Measurements from ENCODE around the gene CACNA1B.
"Not testable (repeated sequence)": the region's sequence is repeated elsewhere in the genome, so short reads cannot be mapped to it uniquely, and the experiment has no call there.

Gene CACNA1B

GRCh38 chr9:138015021-138015829 is 137.6 kb downstream of the CACNA1B start:
- DNase-seq (ENCODE audit: low read depth): no peak

DNA sequence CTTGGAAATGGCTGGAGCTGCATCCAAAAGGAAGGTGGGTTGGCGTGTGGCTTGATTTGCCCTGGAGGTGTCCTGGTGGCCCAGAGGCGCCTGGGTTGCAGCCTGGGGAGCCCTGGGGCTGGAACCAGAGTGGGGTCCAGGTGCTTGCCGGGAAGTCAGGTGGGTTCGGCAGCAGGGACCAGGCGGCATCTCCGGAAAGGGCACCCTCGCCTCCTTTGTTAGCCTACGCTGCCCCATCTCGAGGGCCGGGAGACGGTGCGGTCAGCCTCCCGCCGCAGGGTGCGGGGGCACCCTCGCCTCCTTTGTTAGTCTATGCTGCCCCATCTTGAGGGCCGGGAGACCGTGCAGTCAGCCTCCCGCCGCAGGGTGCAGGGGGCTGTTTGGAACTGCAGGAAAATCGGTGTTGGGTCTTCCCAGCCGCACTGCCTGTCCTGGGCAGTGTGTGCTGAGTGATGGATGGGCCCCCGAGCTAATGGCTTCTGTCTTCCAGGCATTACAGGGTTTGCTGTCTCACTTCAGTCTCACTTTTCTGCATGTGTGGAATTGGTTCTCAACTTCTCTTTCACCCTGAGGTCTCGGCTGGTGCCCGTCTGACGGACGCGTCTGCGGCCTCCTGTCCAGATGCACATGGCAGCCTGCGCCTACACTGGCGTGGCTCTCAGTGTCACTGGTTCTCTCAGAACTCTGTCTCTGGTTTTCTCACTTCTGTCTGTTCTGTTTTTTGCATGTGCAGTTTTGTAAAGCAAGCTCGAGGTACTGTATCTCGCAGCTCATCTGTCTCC is 139.0 kb downstream of the CACNA1B start:
- DNase-seq (ENCODE audit: low read depth): no peak

GRCh38 chr9:138017200-138017599 is 139.6 kb downstream of the CACNA1B start:
- no peak for DNase-seq (ENCODE audit: low read depth)

DNA sequence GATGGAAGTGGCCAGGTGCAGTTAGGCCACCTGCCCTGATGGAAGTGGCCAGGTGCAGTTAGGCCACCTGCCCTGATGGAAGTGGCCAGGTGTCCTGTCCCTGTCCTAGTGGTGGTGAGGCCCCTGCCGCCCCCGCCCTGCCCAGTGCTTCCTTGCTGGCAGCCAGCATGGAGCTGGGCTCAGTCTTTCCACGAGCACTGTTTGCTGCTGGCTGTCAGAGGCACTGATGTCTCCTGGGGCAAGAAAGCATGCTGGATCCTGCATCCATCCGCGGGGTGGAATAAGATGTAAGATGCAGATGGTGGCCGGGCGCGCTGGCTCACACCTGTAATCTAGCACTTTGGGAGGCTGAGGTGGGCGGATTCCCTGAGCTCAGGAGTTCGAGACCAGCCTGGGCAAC is 141.9 kb downstream of the CACNA1B start:
- DNase-seq (ENCODE audit: low read depth): not testable (repeated sequence)

DNA sequence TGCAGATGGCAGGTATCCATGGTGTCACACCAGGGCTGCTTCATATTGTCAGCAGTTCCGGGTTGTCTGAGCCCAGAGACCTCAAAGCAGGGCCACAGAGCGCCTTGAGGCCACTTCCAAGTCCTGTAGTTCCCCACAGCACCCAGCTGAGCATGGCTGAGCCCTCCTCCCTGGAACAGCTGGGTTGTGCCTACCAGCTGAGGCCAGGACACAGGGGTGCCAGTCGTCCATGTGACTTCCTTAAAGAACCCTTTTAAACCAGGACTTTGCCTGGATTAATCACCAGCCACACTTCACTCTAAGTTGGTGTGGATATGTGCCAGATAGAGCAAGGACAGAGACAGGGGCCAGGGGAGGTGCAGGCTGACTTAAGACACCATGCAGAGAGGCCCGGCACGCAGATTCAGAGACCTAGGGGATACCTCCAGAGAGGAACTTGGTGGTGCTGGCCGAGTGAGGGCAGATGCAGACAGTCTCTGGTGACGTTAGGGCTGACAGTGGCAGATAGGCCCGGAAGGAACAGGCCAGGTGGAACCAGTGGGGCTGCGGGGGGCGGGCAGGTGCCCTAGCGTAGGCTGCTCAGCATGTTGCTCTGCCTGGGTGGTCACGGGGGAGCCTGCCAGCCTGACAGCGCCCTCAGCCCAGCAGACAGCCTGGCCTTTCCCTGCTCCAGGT is 142.7 kb downstream of the CACNA1B start:
- no peak for DNase-seq (ENCODE audit: low read depth)

DNA sequence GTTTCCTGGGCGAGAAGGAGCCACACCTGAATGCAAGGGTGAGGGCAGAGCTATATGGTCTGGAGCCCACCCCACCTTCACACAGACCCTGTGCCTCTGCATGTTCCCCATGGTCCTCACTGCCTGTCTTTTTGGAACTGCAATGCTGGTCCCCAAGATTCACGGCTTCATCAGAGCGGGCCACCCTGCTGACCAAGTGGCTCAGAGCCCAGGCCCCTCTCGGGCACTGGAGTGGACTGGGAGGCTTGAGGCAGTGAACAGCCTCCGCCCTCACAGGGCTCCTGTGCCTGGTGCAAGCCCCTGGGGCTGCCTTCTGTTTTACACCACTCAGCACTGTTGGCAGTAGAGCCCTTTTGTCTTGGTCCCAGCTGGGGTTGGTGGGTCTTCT is 143.2 kb downstream of the CACNA1B start:
- no peak for DNase-seq (ENCODE audit: low read depth)

- no peak for DNase-seq (ENCODE audit: low read depth)
These were observed 143.9 kb downstream of the CACNA1B start for GRCh38 chr9:138021251-138022056.

DNA sequence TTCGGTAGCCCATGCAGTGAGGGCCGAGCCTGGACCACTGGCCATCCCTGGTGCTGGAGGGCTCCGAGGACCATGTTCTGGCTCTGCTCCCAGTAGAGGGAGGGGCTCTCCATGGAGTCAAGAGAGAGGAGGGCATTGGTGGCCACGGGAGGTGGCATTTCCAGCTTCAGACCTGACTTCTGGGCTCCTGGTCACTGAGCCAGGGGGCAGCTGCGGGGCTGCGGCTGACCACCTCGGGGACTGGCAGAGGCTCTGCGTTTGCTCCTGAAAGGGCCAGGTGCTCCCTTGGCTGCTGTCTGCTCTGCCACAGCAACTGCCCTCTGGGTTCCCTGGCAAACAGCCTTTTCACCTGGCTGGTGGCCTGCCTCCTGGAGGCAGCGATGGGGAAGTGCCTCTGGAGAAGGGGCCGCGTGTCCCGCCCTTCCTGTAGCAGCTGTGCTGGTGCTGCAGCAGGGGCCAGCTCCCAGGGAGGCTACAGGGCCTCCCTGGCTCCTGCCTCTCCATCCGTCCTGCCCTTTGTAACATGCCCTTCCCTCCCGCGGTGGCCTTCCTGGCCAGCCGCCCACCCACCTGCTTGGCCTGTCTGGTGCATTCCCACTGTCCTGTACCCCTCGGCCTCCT is 144.6 kb downstream of the CACNA1B start:
- no peak for DNase-seq (ENCODE audit: low read depth)

GRCh38 chr9:138022756-138023393 is 145.3 kb downstream of the CACNA1B start:
- no peak for DNase-seq (ENCODE audit: low read depth)

DNA sequence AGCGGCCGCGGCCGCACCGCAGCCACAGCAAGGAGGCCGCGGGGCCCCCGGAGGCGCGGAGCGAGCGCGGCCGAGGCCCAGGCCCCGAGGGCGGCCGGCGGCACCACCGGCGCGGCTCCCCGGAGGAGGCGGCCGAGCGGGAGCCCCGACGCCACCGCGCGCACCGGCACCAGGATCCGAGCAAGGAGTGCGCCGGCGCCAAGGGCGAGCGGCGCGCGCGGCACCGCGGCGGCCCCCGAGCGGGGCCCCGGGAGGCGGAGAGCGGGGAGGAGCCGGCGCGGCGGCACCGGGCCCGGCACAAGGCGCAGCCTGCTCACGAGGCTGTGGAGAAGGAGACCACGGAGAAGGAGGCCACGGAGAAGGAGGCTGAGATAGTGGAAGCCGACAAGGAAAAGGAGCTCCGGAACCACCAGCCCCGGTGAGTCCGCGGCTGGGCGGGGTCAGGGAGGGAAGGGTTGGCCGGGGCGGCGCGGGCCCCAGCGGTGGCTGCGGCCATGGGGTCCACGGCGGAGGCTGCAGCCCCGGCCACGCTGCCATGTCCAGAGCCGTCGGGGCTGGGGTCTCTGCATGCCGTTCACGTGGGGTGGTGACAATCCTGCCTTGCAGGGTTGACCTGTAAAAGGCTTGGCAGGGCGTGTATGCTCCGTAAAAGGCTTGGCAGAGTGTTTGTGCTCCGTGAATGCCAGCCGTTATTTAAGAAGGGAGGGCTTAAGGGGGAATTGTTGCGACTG is 146.0 kb downstream of the CACNA1B start:
- DNase-seq (ENCODE audit: low read depth): no peak

- DNase-seq (ENCODE audit: low read depth): no peak
These were observed 146.5 kb downstream of the CACNA1B start for GRCh38 chr9:138024131-138024530.

GRCh38 chr9:138024831-138025291 is 147.3 kb downstream of the CACNA1B start:
- DNase-seq (ENCODE audit: low read depth): no peak

DNA sequence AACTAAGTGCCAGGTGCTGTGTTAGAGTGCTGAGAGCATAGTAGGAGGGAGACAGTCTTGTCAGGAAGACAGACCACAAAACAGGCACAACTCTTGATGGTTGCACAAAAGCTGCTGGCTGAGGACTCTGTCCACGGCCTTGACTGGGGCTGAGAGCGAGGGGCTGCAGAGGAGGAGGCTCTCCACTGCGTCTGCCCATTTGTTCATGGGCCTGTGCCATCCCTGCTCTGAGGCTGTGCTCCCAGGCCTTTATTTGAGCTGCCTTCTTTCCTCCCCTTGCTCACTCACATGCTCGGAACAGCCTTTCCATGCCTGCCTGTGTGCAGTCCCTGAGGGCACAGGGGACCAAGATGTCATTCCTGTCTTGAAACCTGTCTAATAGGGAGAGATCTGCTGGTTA is 147.8 kb downstream of the CACNA1B start:
- no peak for DNase-seq (ENCODE audit: low read depth)

- DNase-seq (ENCODE audit: low read depth): no peak
These were observed 148.3 kb downstream of the CACNA1B start for GRCh38 chr9:138025908-138026307.

DNA sequence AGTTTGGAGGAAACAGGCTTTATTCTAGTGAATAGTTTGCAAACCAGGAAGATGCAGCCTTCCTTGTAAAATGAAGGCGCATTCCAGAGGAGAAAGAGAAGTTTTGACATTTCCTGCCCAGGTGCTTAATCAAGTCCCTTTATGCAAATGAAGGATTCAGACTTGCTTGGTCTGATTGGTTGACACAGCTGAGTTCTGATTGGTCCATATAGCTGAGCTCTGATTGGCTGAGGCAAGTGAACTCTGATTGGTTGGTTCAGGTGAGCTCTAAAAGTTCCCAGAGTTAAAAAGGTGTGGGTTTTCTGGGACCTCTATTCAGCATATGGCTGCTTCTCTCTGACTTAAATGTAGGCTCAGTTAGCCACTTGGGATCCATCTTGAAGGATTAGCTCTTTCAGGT is 151.0 kb downstream of the CACNA1B start:
- DNase-seq (ENCODE audit: low read depth): no peak

- DNase-seq (ENCODE audit: low read depth): no peak
These were observed 153.6 kb downstream of the CACNA1B start for GRCh38 chr9:138031186-138031585.

DNA sequence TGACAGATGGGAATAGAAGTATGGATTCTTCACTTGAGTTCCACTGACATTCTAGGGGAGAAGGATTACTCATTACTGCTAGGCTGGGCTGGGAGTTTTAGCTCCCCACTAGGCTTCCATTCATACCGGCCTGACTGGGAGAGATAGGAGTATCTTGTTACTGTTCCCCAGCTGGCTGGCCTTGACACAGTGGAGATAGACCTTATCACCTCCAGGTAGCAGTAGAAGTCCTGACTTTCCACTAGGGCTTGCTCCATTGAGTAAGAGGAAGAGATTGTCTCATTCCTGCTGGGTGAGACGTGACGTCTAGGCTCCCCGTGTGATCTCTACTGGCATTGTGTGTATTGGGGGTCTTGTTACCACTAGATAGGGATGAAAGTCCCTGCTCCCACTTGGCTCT is 156.4 kb downstream of the CACNA1B start:
- DNase-seq (ENCODE audit: low read depth): no peak

DNA sequence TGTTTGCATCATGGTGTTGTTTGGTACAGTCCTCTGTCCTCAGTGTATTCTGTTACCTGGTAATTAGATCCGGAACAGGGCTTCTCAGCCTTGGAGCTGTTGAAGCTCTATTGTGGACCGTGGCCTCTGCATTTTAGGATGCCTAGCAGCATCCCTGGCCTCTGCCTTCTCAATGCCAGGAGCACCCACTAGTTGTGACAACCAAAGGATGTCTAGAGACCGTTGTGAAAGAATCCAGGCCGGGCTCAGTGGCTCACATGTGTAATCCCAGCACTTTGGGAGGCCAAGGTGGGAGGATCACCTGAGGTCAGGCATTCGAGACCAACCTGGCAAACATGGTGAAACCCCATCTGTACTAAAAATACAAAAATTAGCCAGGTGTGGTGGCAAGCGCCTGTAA is 159.6 kb downstream of the CACNA1B start:
- no peak for DNase-seq (ENCODE audit: low read depth)

DNA sequence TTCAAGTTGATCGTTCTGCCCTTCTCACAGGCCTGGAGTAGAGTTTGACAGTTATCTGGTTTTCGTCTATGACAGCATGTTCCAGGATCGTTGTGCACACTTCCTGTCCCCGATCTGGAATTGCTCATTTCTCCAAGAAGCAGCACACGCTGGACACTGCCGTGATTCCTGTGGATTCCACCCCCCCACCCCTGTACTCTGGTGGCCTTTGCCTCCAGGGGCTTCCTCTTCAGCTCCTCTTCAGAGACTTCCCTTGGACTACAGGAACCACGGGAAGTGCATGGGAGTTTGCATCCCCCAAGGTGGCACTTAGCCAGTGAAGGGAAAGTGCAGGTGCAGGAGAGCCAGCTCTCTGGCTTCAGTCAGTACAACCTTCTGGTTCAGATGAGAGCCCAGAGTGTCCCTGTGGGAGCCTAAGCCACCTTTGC is 160.7 kb downstream of the CACNA1B start:
- no peak for DNase-seq (ENCODE audit: low read depth)

All from non-pigmented ciliary epithelial cell (primary cell).